ACC112 (cell line): ENCODE data around the gene C15orf40.
"Not testable (repeated sequence)": the region's sequence is repeated elsewhere in the genome, so short reads cannot be mapped to it uniquely, and the experiment has no call there.

Experiments used
- H2AFZ ChIP-seq: fragments of 200-600 bp; sonication (generic); one replicate; pipeline ENCODE4 v1.6.0; 2017; ENCODE audit warnings: antibody characterized with exemption, low read length; ENCODE audit not compliant: unreplicated experiment
- H3K27ac ChIP-seq: fragments of 200-600 bp; sonication (generic); 2 replicates; pipeline ENCODE4 v1.5.1; 2014; ENCODE audit warnings: low read depth, mild to moderate bottlenecking, antibody characterized with exemption, low read length, moderate library complexity
- H3K27me3 ChIP-seq: fragments of 200-600 bp; sonication (generic); 2 replicates; pipeline ENCODE4 v1.6.1; 2014; ENCODE audit warnings: mild to moderate bottlenecking, antibody characterized with exemption, low read length, moderate library complexity, mixed read lengths; ENCODE audit not compliant: insufficient read depth
- H3K36me3 ChIP-seq: fragments of 200-600 bp; sonication (generic); 2 replicates; pipeline ENCODE4 v1.6.1; 2016; ENCODE audit warnings: mild to moderate bottlenecking, antibody characterized with exemption, low read length, moderate library complexity, mixed read lengths; ENCODE audit not compliant: insufficient read depth
- H3K4me1 ChIP-seq: fragments of 200-600 bp; sonication (generic); one replicate; pipeline ENCODE4 v1.6.1; 2016; ENCODE audit warnings: low read length, mixed read lengths; ENCODE audit not compliant: insufficient read depth, unreplicated experiment, control insufficient read depth
- H3K4me3 ChIP-seq: fragments of 200-600 bp; sonication (generic); 2 replicates; pipeline ENCODE4 v1.5.1; 2014; ENCODE audit warnings: mild to moderate bottlenecking, low read depth, low read length
- H3K79me2 ChIP-seq: fragments of 200-600 bp; sonication (generic); one replicate; pipeline ENCODE4 v1.6.0; 2016; ENCODE audit warnings: low read length; ENCODE audit not compliant: control insufficient read depth, unreplicated experiment, insufficient read depth

C15orf40 gene

GRCh38 chr15:83011271-83012075, at the start of gene C15orf40:
Gene C15orf40 (minus strand): TSS chr15:83011639. CDS start chr15:83011607, 32 bp downstream.
- peak within 1 kb of the TSS; percentile 85 for H2AFZ ChIP-seq
- H3K27ac ChIP-seq, result peak within 1 kb of the TSS; percentile 48
- H3K4me3 ChIP-seq, result peak within 1 kb of the TSS; percentile 84
- H3K27me3 ChIP-seq, result no peaks in the 10 kb centered on the region
- peaks cover 21% of the 10 kb centered on the region for H3K79me2 ChIP-seq
- peaks cover 21% of the 10 kb centered on the region for H3K4me1 ChIP-seq
- H3K36me3 ChIP-seq, result peaks cover 19% of the 10 kb centered on the region

DNA sequence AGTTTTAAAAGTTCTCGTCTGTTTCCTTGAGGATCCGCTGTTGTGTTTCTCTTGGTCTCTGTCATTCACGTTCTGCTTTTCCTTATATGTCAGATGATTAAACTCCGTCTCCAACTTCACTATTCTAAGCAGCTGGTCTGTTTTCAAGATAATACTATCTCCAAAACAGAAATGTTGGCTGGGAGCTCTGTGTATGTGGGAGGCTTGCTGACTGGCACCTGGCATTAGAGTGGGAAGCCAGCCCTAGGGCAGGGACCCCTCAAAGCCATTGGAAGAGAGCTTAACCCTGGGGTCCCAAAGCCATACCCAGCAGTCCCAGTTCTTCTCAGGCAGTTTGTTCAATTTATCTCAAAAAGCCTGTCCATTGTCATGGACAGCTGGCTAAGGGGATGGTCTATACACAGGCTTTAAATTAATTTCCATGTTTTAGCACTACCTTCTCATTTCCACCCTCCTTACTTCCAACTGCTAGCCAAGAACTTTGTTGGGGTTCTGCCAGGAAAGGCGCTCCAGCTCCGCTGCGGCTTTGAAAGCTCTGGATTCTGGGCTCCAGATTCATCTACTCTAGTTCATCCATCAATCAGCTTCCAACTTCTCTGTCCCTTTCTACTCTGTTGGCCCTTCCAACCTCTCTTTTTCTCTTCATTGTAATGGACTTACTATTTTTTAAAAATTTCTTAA, 46.4 kb upstream of the C15orf40 start:
- no peaks in the 10 kb centered on the region for H3K27me3 ChIP-seq
- peaks cover 31% of the 10 kb centered on the region; the same call in 1 of the 2 replicates for H3K36me3 ChIP-seq
- H2AFZ ChIP-seq, result no peak overlapping the region
- peaks cover 14% of the 10 kb centered on the region for H3K4me1 ChIP-seq
- no peak overlapping the region for H3K27ac ChIP-seq
- no peak overlapping the region for H3K4me3 ChIP-seq
- H3K79me2 ChIP-seq, result peaks cover 59% of the 10 kb centered on the region

DNA sequence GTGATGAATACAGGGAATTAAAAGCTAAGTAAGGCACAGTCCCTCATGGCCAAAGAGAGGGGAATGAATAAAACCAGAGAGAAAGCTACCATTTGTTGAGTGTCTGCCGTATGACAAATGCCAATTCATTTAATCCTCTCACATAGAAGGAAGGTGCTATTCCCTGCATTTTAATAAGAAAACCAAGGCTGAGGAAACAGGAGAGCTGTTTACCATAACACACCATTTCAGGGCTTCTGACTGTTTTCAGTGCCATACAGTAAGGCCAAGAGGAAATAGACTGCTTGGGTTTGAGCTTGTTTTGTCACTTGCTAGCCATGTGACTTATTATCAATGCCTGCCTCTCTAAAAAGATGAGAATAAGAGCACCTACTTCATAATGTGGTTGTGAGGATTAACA, 45.6 kb upstream of the C15orf40 start:
- H3K4me3 ChIP-seq, result no peak overlapping the region
- H3K4me1 ChIP-seq, result peaks cover 8% of the 10 kb centered on the region
- H3K27me3 ChIP-seq, result no peaks in the 10 kb centered on the region
- peaks cover 24% of the 10 kb centered on the region; the same call in 1 of the 2 replicates for H3K36me3 ChIP-seq
- no peak overlapping the region for H3K27ac ChIP-seq
- peaks cover 52% of the 10 kb centered on the region for H3K79me2 ChIP-seq
- H2AFZ ChIP-seq, result no peak overlapping the region

GRCh38 chr15:83053151-83053550, 41.7 kb upstream of the C15orf40 start:
- Histone ChIP-seq H2AFZ (no peak overlapping the region), H3K79me2 (peaks cover 34% of the 10 kb centered on the region), H3K4me1 (peaks cover 7% of the 10 kb centered on the region), H3K27ac (peak overlapping the region; percentile 35; the same call in 1 of the 2 replicates), H3K27me3 (no peaks in the 10 kb centered on the region), H3K4me3 (no peak overlapping the region), H3K36me3 (peaks cover 37% of the 10 kb centered on the region)

DNA sequence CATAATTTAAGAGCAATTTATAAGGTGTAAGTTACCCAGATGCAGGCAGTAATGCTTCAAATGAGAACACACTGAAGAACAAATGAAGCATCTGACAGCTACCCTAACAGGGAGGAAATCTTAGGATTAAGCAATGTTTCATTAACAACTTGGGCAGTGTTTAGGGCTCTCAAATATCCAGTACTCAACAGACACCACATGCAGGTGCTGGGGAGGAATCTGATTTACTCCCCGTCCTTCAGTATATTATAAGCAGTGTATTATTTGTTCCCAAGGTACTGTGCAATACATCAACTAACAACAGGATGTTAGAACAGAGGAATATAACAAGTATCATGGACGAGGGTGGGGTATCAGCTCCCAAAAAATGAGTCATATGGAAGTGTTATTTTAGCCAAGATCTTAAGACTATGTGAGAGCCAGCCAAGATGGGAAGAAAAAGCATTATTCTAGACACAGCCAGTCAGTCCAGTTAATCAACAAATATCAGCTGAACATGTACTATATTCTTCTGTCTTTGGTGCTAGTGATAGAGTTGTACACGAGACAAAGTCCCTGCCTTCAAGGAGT, 35.2 kb upstream of the C15orf40 start:
- H3K4me1 ChIP-seq, result peaks cover 14% of the 10 kb centered on the region
- no peaks in the 10 kb centered on the region for H3K27me3 ChIP-seq
- H3K4me3 ChIP-seq, result no peak overlapping the region
- H3K36me3 ChIP-seq, result peaks cover 38% of the 10 kb centered on the region
- H3K79me2 ChIP-seq, result peaks cover 42% of the 10 kb centered on the region
- H3K27ac ChIP-seq, result peak overlapping the region; percentile 59
- H2AFZ ChIP-seq, result no peak overlapping the region

- no peak overlapping the region for H3K27ac ChIP-seq
- H3K4me3 ChIP-seq, result no peak overlapping the region
- H3K27me3 ChIP-seq, result no peaks in the 10 kb centered on the region
- peaks cover 39% of the 10 kb centered on the region for H3K36me3 ChIP-seq
- H3K4me1 ChIP-seq, result peaks cover 14% of the 10 kb centered on the region
- no peak overlapping the region for H2AFZ ChIP-seq
- H3K79me2 ChIP-seq, result peaks cover 44% of the 10 kb centered on the region
These were observed 32.7 kb upstream of the C15orf40 start for GRCh38 chr15:83044156-83044555.

DNA sequence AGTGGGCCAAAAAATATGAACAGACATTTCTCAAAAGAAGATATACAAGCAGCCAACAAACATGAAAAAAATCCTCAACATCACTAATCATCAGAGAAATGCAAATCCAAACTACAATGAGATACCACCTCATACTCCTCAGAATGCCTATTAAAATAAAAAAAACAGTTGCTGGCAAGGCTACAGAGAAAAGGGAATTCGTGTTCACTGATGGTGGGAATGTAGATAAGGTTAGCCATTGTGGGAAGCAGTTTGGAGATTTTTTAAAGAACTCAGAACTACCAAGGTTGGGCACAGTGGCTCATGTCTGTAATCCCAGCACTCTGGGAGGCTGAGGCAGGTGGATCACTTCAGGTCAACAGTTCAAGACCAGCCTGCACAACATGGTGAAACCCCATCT, 27.8 kb upstream of the C15orf40 start:
- no peaks in the 10 kb centered on the region for H3K27me3 ChIP-seq
- H2AFZ ChIP-seq, result no peak overlapping the region
- H3K27ac ChIP-seq, result no peak overlapping the region
- peaks cover 31% of the 10 kb centered on the region for H3K36me3 ChIP-seq
- H3K4me1 ChIP-seq, result no peaks in the 10 kb centered on the region
- peaks cover 65% of the 10 kb centered on the region for H3K79me2 ChIP-seq
- no peak overlapping the region for H3K4me3 ChIP-seq

GRCh38 chr15:83036253-83036652, 24.8 kb upstream of the C15orf40 start:
- H3K79me2 ChIP-seq, result peaks cover 73% of the 10 kb centered on the region
- no peak overlapping the region for H3K27ac ChIP-seq
- no peaks in the 10 kb centered on the region for H3K4me1 ChIP-seq
- H3K4me3 ChIP-seq, result no peak overlapping the region
- no peak overlapping the region for H2AFZ ChIP-seq
- H3K27me3 ChIP-seq, result no peaks in the 10 kb centered on the region
- H3K36me3 ChIP-seq, result peaks cover 25% of the 10 kb centered on the region

- H3K4me1 ChIP-seq, H3K27ac ChIP-seq, H2AFZ ChIP-seq, H3K4me3 ChIP-seq, H3K27me3 ChIP-seq: not testable (repeated sequence)
- Histone ChIP-seq H3K36me3 (peaks cover 32% of the 10 kb centered on the region), H3K79me2 (peaks cover 54% of the 10 kb centered on the region)
These were observed 19.8 kb upstream of the C15orf40 start for GRCh38 chr15:83031234-83031633.

GRCh38 chr15:83030021-83030420, 18.6 kb upstream of the C15orf40 start:
- Histone ChIP-seq H3K4me1 (no peaks in the 10 kb centered on the region), H3K27me3 (no peaks in the 10 kb centered on the region), H3K79me2 (peaks cover 44% of the 10 kb centered on the region), H3K27ac (no peak overlapping the region), H3K4me3 (no peak overlapping the region), H3K36me3 (peaks cover 32% of the 10 kb centered on the region), H2AFZ (no peak overlapping the region)
